Activated CD8-positive, alpha-beta memory T cell treated with anti-CD3 and anti-CD28 coated beads for 1 hour (primary cell): ENCODE results near the gene TM7SF2.
"Not testable (repeated sequence)": the region's sequence is repeated elsewhere in the genome, so short reads cannot be mapped to it uniquely, and the experiment has no call there.

Experiments
- DNase-seq, 2 donors: peaks; one replicate each; pipeline ENCODE4 v3.0.0-alpha.2; 2020; ENCODE audit warnings: low read depth in 1 of 2; ENCODE audit errors: extremely low read depth in 1 of 2

The TM7SF2 gene

GRCh38 chr11:65128182-65129145 is 16.8 kb downstream of the TM7SF2 start:
- DNase-seq = no peak

DNA sequence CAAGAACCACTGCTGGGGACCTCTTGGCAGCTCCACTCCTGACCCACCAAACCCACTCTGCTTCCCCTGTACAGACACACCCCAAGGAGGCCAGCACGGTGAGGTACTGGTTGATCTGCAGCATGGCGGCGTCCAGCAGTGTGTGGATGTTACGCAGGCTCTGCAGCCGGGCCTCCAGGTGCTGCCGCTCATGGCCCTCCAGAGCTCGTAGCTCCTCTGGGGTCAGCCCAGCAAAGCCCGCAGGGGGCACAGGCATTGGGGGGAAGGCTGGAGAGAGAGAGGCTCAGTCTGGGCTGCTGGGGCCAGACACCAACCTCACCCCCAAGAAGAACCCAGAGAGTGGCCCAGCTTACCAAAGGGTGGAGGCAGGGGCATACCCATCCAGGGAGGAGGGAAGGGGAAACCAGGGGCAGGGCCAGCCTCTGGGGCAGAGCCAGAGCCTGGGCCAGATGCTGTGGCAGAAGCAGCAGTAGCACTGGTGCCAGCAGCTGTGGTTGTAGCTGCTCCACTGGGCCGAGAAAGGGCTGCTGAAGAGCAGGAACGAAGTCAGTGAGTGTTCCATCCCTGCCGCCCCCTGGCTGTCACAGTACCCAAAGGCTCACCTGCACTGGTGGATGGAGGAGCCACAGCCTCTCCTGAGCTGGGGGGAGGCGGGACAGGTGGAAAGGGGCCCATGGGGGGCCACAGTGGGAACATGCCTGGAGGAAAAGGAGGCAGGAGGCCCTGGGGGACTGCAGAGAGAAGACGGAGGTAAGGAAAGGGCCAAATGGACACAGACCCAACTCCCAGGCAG is 18.2 kb downstream of the TM7SF2 start:
- no peak for DNase-seq

DNA sequence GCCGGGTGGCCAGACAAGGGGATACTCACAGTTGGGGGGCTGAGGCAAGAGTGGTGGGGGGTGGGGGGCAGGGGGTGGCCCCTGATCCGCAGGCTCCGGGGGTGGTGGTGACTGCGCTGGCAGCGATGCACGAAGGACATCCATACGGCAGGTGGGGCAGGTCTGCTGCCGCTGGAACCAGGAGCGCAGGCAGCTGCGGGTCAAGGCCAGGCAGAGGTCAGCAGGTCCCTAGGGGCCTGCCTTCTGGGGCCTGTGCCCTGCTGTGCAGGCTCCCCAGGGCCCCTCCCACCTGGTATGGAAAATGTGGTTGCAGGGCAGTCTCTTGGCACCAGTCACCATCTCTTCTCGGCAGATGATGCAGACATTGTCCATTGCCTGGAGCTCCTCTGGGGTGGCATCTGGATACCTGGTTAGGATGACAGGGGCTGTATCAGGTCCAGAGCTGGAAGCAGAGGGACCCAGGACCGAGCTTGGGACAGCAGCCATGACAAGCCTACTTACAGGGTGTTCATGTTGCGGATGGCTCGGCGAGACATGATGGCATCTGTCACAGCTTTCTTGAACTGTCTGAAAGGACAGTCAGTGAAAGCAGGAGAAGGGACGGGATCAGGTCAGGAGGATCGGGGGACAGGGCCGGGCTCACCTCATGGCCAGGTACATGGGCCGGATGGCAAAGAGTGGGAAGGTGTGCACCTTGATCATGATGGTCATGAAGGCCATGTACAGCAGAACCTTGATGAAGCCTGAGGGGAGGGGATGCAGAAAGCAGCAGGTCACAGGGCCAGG is 19.2 kb downstream of the TM7SF2 start:
- DNase-seq = no peak

DNA sequence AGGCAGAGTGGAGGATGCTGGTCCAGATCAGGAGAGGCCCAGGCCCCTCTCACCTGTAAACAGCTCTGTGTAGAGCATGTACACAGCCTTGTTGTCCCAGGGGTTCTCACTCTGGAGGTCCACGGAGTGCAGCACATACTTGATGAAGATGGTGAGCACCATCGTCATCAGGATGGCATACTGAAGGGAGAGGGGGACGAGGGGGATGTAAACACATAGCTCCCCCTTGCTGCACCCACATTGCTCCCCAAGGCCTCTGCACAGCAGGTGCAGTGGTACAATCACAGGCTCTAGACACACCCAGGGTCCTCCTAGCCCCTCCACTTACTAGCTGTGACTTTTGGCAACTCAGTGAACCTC is 19.7 kb downstream of the TM7SF2 start:
- DNase-seq = no peak

- no peak for DNase-seq
Observed at GRCh38 chr11:65131895-65132237, 20.2 kb downstream of the TM7SF2 start.

DNA sequence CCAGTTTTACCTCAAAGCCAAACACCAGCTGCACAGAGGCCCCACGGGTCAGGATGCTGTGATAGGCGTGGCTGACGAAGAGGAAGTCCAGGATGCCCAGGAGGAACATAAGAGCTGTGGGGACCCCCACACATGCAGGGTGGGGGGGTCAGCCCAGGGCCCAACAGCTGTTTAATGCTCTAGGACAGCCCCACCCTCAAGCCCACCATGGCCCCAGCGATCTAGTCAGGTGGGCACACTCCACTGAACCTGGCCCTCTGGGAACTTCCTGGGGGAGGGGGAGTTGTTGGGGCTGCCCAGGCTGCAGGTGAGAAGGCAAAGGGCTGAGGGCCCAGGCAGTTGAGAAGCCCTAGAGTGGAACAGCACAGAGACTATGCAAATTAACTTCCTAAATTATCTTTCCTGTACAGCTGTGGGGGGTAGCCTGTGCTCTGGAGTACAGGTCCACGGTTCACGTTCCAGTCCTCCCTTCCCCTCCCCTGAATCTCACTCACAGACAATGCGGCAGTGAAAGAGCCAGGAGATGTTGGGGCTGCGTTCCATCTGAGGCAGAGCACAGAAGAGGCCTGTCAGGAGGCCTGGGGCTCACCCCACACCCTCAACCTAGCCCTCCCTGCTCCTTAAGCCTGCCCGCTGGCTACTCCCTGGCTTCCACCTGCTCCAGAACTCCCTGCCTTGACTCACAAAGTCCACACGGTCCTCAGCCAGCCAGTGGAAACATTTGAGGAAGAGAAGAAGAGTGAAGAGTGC is 20.7 kb downstream of the TM7SF2 start:
- no peak for DNase-seq

GRCh38 chr11:65132988-65133700 is 21.5 kb downstream of the TM7SF2 start:
- no peak for DNase-seq

DNA sequence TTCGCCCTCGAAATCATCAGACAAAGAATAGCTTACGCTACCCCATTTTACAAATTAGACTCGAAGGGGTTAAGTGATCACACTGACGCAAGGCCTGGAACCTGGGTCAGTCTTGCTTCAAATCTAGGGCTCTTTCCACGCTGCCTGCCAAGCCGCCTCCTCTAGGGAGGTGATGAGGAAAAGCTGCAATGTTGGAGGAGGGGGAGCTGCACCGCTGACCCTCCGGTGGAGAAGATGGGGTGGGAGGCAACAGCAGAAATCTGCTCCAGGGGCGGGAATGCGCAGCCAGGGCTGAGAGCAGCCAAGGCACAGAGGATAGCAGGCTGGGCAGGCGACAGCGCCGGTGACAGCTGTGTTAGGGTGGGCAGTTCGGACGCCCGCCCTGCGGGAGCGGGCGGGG is 22.1 kb downstream of the TM7SF2 start:
- DNase-seq = no peak

DNA sequence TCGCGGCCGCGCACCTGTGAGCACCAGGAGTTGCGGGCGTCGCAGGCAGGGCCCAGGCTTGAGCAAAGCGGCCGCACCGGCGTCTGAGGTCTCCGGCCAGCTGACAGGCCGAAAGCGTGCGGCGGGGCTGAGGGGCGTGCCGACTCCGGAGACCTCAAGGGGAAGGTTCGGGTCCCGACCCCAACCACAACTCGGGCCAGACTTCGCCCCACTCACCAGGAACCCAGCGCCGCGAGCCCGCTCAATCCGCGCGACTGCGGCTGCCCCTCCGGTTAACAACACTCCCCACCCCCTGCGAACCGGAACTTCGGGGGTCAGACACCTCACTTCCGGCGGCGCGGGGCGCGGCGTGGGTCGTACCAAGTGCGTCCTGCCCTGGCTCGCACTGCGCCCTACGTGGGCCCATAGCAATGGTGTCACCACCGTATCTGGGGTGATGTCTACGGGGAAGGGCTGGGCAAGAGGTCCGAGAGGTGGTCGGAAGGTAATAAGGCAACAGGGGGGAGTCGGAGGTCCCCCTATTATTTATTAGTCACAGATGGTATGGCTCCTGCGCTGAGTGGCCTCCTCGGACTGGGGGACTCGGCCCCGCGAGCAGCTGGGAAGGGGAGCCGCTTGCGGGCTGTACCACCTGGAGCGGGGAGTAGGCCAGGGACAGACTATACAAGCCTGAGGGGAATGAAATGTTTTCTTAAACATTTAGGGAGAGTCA is 22.7 kb downstream of the TM7SF2 start, which contains the start of gene SYVN1:
Gene SYVN1, minus strand, starts transcription at position 280 of the 712 bp plus-strand sequence. CDS start 918 bp downstream, outside the sequence.
- DNase-seq = peak; percentile 65 to 86

GRCh38 chr11:65134952-65135632 is 23.4 kb downstream of the TM7SF2 start:
- DNase-seq = peak; percentile 55 to 64

DNA sequence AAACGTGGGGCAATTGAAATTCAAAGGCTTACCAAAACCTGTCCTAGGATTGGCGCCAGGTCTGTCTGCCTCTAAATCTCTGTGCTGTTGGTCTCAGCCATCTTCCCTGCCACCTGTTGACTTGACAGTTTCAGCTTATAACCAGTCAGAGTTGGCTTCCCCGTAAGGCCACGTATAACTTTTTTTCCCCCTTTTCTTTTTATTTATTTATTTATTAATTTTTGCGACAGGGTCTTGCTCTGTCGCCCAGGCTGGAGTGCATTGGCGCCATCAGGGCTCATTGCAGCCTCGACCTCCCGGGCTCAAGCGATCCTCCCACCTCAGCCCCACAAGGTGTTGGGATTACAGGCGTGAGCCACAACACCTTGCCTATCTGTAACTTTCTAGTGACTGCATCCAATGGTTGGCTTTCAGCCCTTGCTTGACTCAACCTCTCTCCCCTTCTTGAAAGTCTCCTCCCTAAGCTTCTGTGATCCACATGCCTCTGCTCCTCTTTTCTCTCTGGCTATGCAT is 24.0 kb downstream of the TM7SF2 start:
- DNase-seq = no peak

DNA sequence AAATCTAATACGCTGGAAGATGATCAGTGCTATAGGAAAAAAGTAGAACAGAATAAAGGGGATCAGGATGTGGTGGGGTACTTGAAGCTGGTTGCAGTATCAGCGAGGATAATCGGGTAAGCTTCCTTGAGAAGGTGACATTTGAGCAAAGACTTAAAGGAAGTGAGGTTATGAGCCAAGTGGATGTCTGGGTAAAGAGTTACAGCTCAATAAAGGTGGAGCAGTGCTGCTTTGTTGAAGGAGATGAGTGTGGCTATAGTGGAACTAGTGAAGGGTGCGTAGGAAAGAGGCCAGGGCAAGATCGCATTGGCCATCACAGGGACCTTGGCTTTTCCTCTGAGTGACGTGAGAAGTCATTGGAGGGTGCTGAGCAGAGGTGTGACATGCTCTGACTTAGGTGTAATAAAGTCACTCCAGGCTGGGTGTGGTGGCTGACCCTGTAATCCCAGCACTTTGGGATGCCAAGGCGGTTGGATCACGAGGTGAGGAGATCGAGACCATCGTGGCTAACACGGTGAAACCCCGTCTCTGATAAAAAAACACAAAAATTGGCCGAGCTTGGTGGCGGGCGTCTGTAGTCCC is 24.9 kb downstream of the TM7SF2 start:
- DNase-seq = no peak

DNA sequence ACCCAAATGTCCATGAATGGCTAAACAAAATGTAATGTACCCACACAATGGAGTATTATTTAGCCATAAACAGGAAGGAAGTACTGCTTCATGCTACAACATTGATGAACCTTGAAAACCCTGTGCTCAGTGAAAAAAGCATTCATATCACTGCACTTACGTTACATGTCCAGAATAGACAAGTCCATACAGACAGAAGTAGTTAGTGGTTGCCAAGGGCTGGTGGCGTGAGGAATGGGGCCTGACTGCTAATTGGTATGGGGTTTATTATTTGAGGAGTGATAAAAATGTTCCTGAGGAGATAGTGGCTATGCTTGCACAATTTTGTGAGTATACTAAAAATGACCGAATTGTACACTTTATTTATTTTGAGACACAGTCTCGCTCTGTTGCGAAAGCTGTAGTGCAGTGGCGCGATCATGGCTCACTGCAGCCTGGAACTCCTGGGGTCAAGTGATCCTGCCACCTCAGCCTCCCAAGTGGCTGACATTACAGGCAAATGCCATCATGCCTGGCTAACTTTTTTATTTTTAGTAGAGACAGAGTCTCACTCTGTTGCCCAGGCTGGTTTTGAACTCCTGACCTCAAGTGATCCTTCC is 30.3 kb downstream of the TM7SF2 start:
- DNase-seq = no peak

GRCh38 chr11:65147352-65148075 is 35.8 kb downstream of the TM7SF2 start:
- no peak for DNase-seq

DNA sequence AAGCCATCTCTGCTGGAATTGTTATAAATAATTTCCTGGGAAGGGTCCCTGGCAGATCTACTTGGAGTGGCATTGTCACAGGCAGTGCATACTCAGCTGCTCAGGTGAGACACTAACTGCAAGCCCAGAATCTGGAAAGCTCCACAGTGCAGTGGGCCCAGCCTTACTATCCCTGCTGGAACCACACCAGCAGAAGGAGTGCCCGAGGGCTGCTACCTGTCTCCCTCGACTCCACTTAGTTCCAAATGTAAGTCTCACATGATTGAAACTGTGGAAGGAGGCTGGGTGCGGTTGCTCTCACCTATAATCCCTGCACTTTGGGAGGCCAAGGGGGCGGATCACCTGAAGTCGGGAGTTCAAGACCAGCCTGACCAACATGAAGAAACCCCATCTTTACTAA is 37.0 kb downstream of the TM7SF2 start:
- no peak for DNase-seq

DNA sequence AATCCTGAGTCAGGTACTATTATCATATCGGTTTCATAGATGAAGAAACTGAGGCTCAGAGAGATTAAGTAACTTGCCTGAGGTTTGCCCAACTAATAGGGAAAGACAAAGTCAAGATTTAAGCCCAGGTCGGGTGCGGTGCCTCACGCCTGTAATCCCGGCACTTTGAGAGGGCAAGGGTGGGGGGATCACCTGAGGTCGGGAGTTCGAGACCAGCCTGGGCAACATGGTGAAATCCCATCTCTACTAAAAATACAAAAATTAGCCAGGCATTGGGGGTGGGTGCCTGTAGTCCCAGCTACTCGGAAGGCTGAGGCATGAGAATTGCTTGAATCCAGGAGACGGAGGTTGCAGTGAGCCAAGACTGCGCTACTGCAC is 38.4 kb downstream of the TM7SF2 start:
- DNase-seq = not testable (repeated sequence)
